Stimulated activated CD4-positive, alpha-beta T cell treated with anti-CD3 and anti-CD28 coated beads, Interleukin-2, amount 100 ng/mL, for 4 hours (primary cell): ENCODE data around the gene KIF21A.

Source experiments
- DNase-seq: peaks from one replicate; pipeline ENCODE4 v3.0.0-alpha.2; 2020; ENCODE audit warnings: low read depth

The KIF21A gene

GRCh38 chr12:39435531-39435930, 7.4 kb downstream of the KIF21A start:
- no peak for DNase-seq

DNA sequence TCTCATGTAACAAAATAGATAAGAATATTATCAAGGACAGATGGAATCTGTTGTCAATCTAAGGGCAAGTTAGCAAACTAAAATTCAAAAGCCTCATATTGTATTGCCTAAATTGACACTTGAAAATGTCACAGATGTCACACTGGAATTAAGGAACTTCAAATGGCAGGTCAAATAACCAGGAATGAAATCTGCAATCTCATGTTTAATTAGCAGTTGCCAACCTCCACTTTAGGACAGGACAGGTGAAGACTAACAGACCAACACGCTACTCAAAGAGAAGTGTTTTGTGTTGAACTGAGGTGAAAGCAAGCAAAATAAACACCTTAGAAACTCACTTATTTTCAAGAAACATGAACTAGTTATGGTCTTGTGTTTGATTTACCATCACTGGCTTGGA, 11.1 kb downstream of the KIF21A start:
- DNase-seq, result no peak

DNA sequence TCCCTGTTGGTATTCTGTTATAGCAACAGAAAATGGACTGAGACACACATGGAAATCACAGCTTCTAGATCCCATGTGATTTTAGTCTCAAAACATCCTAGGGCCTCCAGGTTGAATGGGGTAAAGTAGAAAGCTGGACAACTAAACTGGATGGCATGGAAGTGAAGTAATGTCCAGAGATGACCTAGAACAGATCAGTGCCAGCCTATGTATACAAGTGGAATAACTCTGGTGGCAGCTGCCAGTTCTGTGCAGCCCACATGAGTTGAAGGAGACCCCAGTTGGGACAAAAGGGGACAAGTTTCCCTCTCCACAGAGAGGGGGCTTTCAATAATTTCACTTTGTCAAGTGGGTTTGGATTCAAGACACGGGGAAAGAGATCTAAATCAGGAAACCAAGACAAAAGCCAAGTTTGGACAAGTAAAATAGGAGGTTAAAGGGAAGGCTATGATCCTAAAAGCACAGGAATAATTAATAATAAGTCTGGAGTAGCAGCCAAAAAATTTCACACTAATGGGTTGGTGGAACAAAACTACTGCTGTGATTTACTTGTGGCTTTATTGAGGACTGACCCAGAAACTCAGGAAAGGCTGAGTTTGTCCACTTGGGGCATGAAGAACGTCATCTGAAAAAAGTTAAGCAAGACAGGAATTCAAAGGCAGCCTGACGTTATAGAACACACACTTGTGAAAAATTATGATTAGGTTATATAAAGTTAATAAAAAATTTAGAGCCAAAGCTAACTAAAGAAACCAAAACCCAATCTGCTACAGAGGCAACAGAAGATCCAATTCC, 11.7 kb downstream of the KIF21A start:
- DNase-seq, result no peak

GRCh38 chr12:39429809-39430208, 13.1 kb downstream of the KIF21A start:
- DNase-seq, result no peak

DNA sequence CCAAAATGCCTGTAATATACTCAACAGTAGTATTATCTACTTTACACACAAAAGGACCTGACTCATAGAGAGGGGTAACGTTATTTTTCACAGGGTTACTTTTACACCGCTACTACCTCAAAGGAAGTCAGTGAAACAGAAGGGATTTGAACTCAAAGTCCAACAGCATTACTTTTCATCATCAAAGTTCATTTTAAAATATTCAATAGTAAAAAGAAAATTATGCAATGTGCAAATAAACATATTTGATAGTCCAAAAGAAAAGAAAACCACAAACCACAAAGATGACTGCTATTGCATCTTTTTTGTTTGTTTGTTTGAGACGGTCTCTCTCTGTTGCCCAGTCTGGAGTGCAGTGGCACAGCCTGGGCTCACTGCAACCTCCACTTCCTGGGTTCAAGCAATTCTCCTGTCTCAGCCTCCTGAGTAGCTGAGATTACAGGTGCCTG, 15.5 kb downstream of the KIF21A start:
- DNase-seq, result no peak

GRCh38 chr12:39426636-39427240, 16.2 kb downstream of the KIF21A start:
- no peak for DNase-seq

DNA sequence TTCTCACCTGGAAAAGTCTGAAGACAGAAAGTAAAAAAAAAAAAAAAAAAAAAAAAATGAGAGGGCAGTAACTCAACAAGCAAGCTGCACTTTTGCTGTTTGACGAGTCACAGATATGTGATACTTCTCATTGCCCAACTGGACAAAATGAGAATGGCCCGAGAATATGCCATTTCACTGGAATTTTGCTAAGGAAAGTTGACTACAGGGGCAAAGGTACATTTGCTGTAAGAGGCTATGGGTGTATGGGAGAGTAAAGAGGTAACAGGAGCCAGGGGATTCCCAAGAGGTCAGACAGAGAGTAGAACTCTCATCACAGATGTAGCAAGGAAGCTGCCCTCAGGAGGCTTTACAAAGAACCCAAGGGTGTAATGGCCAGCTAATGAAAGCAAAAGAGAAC, 22.9 kb downstream of the KIF21A start:
- DNase-seq, result no peak

- DNase-seq, result no peak
These were observed 23.4 kb downstream of the KIF21A start for GRCh38 chr12:39419471-39419870.

DNA sequence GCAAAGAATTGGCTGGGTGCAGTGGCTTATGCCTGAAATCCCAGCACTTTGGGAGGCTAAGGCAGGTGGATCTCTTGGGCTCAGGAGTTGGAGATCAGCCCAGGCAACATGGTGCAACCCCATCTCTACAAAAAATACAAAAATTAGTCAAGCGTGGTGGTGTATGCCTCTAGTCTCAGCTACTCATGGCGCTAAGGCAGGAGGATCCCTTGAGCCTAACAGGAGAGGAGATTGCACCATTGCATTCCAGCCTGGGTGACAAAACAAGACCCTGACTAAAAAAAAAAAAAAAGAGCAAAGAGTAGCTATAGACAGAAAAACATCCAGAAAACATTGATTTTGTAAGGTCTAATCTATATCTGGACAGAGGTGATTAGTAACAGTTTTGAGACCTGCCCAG, 25.0 kb downstream of the KIF21A start:
- no peak for DNase-seq

- no peak for DNase-seq
These were observed 28.8 kb downstream of the KIF21A start for GRCh38 chr12:39413836-39414771.

GRCh38 chr12:39412210-39412609, 30.7 kb downstream of the KIF21A start:
- DNase-seq, result no peak

GRCh38 chr12:39406262-39406661, 36.7 kb downstream of the KIF21A start:
- DNase-seq, result no peak

DNA sequence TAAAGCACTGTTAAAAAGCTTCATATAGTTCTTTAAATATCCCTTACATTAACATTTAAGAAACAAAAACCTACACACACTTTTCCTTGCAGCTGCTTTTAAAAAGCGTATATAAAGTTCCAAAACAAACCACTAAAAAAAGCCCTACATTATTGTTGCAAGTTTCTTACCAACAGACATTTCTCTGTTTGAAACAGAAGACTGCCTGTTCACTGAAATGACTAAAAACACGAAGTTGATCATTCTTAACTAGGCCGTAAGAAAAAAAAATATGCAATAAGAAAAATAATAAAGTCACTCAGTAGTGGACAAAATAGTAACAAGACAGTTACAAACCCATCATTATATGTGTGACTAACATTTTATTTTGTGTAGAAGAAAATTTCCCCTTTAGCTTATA, 37.3 kb downstream of the KIF21A start:
- no peak for DNase-seq

GRCh38 chr12:39404000-39404399, 38.9 kb downstream of the KIF21A start:
- DNase-seq, result no peak

- no peak for DNase-seq
These were observed 39.5 kb downstream of the KIF21A start for GRCh38 chr12:39403376-39403775.

- no peak for DNase-seq
These were observed 40.0 kb downstream of the KIF21A start for GRCh38 chr12:39402922-39403321.

- no peak for DNase-seq
These were observed 41.5 kb downstream of the KIF21A start for GRCh38 chr12:39401459-39401858.

DNA sequence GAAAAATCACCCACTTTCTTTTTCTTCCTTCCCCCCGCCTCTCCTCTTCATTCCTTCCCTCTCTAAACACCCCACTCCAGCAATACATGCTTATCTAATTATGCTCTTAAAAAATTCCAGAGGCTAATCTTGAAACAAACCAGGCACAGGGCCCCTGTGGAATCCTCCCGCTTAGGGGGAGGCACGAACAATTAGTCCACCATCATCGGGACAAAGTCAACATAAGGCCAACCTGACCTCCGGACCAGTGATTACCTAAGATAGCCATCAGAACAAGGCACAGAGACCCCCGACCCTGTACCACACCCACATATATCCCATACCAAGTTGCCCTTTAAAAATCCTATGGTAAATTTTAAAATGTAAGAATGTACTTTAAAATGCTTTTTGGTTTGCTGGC, 47.1 kb downstream of the KIF21A start:
- DNase-seq, result no peak

- no peak for DNase-seq
These were observed 49.0 kb downstream of the KIF21A start for GRCh38 chr12:39393890-39394289.

- DNase-seq, result no peak
These were observed 49.7 kb downstream of the KIF21A start for GRCh38 chr12:39393179-39393578.

DNA sequence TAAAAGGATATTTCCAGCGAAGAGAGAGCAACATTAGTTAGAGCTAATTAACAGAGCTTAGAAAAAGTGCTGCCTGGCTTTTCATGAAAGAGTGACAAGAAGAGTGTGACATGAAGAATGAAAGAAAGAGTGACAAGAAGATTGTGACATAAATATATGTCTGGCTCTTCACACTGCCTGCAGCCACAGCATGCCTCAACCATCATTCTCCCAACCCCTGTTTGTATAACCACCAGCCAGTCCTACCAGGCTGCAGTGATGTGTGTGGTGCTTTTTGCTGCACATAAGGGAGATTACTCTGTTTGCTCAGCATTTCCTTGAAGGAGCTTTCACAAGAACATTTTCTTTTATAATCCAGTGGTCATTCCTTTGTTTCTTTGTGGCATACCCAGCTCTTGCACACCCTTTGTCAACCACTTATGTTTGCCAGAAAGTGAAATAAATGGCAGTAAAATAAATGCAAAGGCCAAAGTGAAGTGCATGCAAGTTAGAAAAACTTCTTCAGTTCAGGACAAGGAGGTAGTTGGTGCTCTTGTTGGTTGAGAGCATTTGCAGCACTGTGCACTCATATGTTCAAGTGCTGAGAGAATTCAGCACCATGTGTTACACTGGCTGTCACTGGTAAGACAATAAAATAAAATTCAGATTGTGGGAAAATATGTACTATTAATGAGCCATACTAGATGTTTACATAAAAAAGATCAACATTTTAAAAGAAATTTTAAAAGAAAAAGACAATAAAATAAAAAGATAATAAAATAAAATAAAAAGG, 50.6 kb downstream of the KIF21A start:
- DNase-seq, result no peak

- DNase-seq, result no peak
These were observed 52.2 kb downstream of the KIF21A start for GRCh38 chr12:39390752-39391151.
